NCI-H1436 treated with DMSO at 0.1 percent for 48 hours (cell line): ENCODE results near the gene SHROOM2.
"Not testable (repeated sequence)": the region's sequence is repeated elsewhere in the genome, so short reads cannot be mapped to it uniquely, and the experiment has no call there.

Experiments used
- DNase-seq: peaks from one replicate; lab custom pipeline; 2025; lab: John Stamatoyannopoulos, UW

Gene SHROOM2

GRCh38 chrX:9785254-9785943, 830 bp upstream of the SHROOM2 start:
- no peak for DNase-seq

GRCh38 chrX:9786798-9787635, 788 bp downstream of the SHROOM2 start:
- no peak for DNase-seq

GRCh38 chrX:9788911-9789310, 2.7 kb downstream of the SHROOM2 start:
- DNase-seq: no peak

GRCh38 chrX:9789555-9789954, 3.3 kb downstream of the SHROOM2 start:
- DNase-seq: no peak

- DNase-seq: no peak
Observed at GRCh38 chrX:9790866-9791265, 4.6 kb downstream of the SHROOM2 start.

GRCh38 chrX:9794495-9794894, 8.3 kb downstream of the SHROOM2 start:
- no peak for DNase-seq

- DNase-seq: no peak
Observed at GRCh38 chrX:9797384-9798360, 11.4 kb downstream of the SHROOM2 start.

- DNase-seq: no peak
Observed at GRCh38 chrX:9802737-9803136, 16.5 kb downstream of the SHROOM2 start.

GRCh38 chrX:9804444-9804843, 18.2 kb downstream of the SHROOM2 start:
- no peak for DNase-seq

GRCh38 chrX:9805956-9806355, 19.7 kb downstream of the SHROOM2 start:
- no peak for DNase-seq

- no peak for DNase-seq
Observed at GRCh38 chrX:9807355-9808182, 21.3 kb downstream of the SHROOM2 start.

GRCh38 chrX:9809876-9810275, 23.6 kb downstream of the SHROOM2 start:
- not testable (repeated sequence) for DNase-seq

GRCh38 chrX:9811086-9811485, 24.9 kb downstream of the SHROOM2 start:
- DNase-seq: not testable (repeated sequence)

GRCh38 chrX:9816084-9816700, 30.0 kb downstream of the SHROOM2 start:
- DNase-seq: no peak

GRCh38 chrX:9821572-9821971, 35.3 kb downstream of the SHROOM2 start:
- DNase-seq: no peak

- no peak for DNase-seq
Observed at GRCh38 chrX:9824554-9824953, 38.3 kb downstream of the SHROOM2 start.

- no peak for DNase-seq
Observed at GRCh38 chrX:9825129-9825790, 39.0 kb downstream of the SHROOM2 start.

- DNase-seq: no peak
Observed at GRCh38 chrX:9825966-9826365, 39.7 kb downstream of the SHROOM2 start.

GRCh38 chrX:9829308-9830267, 43.4 kb downstream of the SHROOM2 start:
- no peak for DNase-seq
